Measurements from ENCODE around the gene ST8SIA1.

ST8SIA1 gene

GRCh38 chr12:22206111-22206728 lies 128.3 kb downstream of the ST8SIA1 start:
- no peak overlapping the region for H3K27ac ChIP-seq (replicated peaks)
- no peak overlapping the region for H3K4me3 ChIP-seq (replicated peaks; ENCODE audit: insufficient read depth, low read length)
- H3K27me3 ChIP-seq (ENCODE audit: insufficient read depth, poor library complexity, severe bottlenecking), result no peaks in the 10 kb centered on the region
- no peak for DNase-seq (ENCODE audit: low read depth in 1 of 2, low spot score in 1 of 2)
- TF ChIP-seq CTCF (IDR thresholded peaks at IDR 0.05; ENCODE audit: insufficient read depth, low read length) (no peak), POLR2AphosphoS5 (IDR thresholded peaks at IDR 0.05; ENCODE audit: low read depth) (no peak), SPI1 (IDR thresholded peaks at IDR 0.05; ENCODE audit: borderline replicate concordance, low read depth) (no peak), GABPA (IDR thresholded peaks at IDR 0.05; ENCODE audit: low read depth) (no peak)
- TF ChIP-seq, protein P1, sequence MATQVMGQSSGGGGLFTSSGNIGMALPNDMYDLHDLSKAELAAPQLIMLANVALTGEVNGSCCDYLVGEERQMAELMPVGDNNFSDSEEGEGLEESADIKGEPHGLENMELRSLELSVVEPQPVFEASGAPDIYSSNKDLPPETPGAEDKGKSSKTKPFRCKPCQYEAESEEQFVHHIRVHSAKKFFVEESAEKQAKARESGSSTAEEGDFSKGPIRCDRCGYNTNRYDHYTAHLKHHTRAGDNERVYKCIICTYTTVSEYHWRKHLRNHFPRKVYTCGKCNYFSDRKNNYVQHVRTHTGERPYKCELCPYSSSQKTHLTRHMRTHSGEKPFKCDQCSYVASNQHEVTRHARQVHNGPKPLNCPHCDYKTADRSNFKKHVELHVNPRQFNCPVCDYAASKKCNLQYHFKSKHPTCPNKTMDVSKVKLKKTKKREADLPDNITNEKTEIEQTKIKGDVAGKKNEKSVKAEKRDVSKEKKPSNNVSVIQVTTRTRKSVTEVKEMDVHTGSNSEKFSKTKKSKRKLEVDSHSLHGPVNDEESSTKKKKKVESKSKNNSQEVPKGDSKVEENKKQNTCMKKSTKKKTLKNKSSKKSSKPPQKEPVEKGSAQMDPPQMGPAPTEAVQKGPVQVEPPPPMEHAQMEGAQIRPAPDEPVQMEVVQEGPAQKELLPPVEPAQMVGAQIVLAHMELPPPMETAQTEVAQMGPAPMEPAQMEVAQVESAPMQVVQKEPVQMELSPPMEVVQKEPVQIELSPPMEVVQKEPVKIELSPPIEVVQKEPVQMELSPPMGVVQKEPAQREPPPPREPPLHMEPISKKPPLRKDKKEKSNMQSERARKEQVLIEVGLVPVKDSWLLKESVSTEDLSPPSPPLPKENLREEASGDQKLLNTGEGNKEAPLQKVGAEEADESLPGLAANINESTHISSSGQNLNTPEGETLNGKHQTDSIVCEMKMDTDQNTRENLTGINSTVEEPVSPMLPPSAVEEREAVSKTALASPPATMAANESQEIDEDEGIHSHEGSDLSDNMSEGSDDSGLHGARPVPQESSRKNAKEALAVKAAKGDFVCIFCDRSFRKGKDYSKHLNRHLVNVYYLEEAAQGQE (IDR thresholded peaks at IDR 0.05; ENCODE audit: insufficient replicate concordance, low read depth), result no peak

DNA sequence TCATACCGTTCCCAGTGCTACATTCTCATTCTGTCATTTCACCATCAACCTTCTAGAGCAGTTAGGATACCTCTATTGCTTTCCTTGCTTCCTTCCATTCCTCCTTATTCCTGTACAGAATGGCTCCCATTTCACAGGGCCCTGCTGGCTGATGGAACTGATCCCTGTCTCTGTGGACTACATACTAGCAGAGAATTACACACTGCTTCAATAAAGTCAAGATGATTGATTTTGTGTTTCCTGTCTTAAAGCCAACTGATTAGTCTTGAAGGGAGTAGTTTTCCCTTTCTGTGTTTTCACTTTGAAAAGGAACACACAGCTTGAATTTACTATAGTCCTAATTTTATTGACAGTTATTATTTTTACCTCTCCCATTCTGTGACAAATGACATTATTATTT lies 130.1 kb downstream of the ST8SIA1 start:
- no peak overlapping the region for H3K4me3 ChIP-seq (replicated peaks; ENCODE audit: insufficient read depth, low read length)
- DNase-seq (ENCODE audit: low read depth in 1 of 2, low spot score in 1 of 2), result no peak
- no peak overlapping the region for H3K27ac ChIP-seq (replicated peaks)
- H3K27me3 ChIP-seq (ENCODE audit: insufficient read depth, poor library complexity, severe bottlenecking), result no peaks in the 10 kb centered on the region
- no peak for TF ChIP-seq POLR2AphosphoS5 (IDR thresholded peaks at IDR 0.05; ENCODE audit: low read depth)
- no peak for TF ChIP-seq SPI1 (IDR thresholded peaks at IDR 0.05; ENCODE audit: borderline replicate concordance, low read depth)
- TF ChIP-seq, protein P1 (IDR thresholded peaks at IDR 0.05; ENCODE audit: insufficient replicate concordance, low read depth), result no peak
- TF ChIP-seq GABPA (IDR thresholded peaks at IDR 0.05; ENCODE audit: low read depth), result no peak
- TF ChIP-seq CTCF (IDR thresholded peaks at IDR 0.05; ENCODE audit: insufficient read depth, low read length), result no peak

- DNase-seq (ENCODE audit: low read depth in 1 of 2, low spot score in 1 of 2), result no peak
- no peak overlapping the region for H3K4me3 ChIP-seq (replicated peaks; ENCODE audit: insufficient read depth, low read length)
- H3K27me3 ChIP-seq (ENCODE audit: insufficient read depth, poor library complexity, severe bottlenecking), result no peaks in the 10 kb centered on the region
- TF ChIP-seq CTCF (IDR thresholded peaks at IDR 0.05; ENCODE audit: insufficient read depth, low read length) (no peak), SPI1 (IDR thresholded peaks at IDR 0.05; ENCODE audit: borderline replicate concordance, low read depth) (no peak)
- no peak overlapping the region for H3K27ac ChIP-seq (replicated peaks)
Measured at GRCh38 chr12:22202847-22203246, 131.7 kb downstream of the ST8SIA1 start.

DNA sequence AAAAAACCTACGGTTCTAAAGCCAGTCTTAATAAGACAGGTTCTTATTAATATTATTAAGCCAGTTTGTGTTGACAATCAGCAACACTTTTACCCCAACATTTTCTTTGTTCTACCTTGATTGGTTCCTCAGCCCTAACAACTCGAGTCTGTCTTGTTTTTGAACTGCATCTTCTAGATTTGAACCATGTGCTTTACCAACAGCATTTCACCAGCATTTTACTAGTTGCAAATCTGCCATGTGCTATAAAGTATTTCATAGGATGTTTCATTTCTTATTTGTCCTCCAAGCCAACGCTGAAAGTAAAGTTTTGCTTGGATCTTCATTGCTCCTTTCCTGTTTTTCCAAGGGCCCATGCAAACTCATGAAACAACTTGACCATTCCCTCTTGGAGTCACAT lies 133.4 kb downstream of the ST8SIA1 start:
- H3K4me3 ChIP-seq (replicated peaks; ENCODE audit: insufficient read depth, low read length), result no peak overlapping the region
- no peaks in the 10 kb centered on the region for H3K27me3 ChIP-seq (ENCODE audit: insufficient read depth, poor library complexity, severe bottlenecking)
- DNase-seq (ENCODE audit: low read depth in 1 of 2, low spot score in 1 of 2), result no peak
- H3K27ac ChIP-seq (replicated peaks), result no peak overlapping the region
- TF ChIP-seq, protein P1 (IDR thresholded peaks at IDR 0.05; ENCODE audit: insufficient replicate concordance, low read depth), result no peak
- TF ChIP-seq GABPA (IDR thresholded peaks at IDR 0.05; ENCODE audit: low read depth) (no peak), POLR2AphosphoS5 (IDR thresholded peaks at IDR 0.05; ENCODE audit: low read depth) (no peak), CTCF (IDR thresholded peaks at IDR 0.05; ENCODE audit: insufficient read depth, low read length) (no peak), SPI1 (IDR thresholded peaks at IDR 0.05; ENCODE audit: borderline replicate concordance, low read depth) (no peak)

Measured in HL-60 (cell line).